ENCODE data around the gene MEIS2.
A peak's percentile ranks its signal among the peaks of the same experiment; 100 is the strongest.

Gene MEIS2

GRCh38 chr15:36978126-36978525 is 122.2 kb downstream of the MEIS2 start:
- H4K20me1 ChIP-seq (ENCODE audit: insufficient read depth, low read length): no peaks in the 10 kb centered on the region
- no peaks in the 10 kb centered on the region for H3K27me3 ChIP-seq (ENCODE audit: low read depth, low read length)
- H3K9ac ChIP-seq (ENCODE audit: low read length): no peak overlapping the region
- H3K27ac ChIP-seq (ENCODE audit: low read length): no peak overlapping the region
- no peaks in the 10 kb centered on the region for H3K79me2 ChIP-seq (ENCODE audit: low read length)
- peaks cover under 1% of the 10 kb centered on the region for H3K4me1 ChIP-seq (ENCODE audit: low read length)
- H2AFZ ChIP-seq (ENCODE audit: low read depth, low read length): no peak overlapping the region
- no peak overlapping the region for H3K4me2 ChIP-seq (ENCODE audit: low read length)
- TF ChIP-seq CTCF (IDR thresholded peaks at IDR 0.05; ENCODE audit: low read depth, low read length) (no peak), EZH2phosphoT487 (IDR thresholded peaks at IDR 0.05; ENCODE audit: low read depth) (no peak)
- H3K36me3 ChIP-seq (replicated peaks; ENCODE audit: low read depth, low read length): no peaks in the 10 kb centered on the region
- H3K4me3 ChIP-seq (ENCODE audit: low read length): no peak overlapping the region
- H3K9me3 ChIP-seq (ENCODE audit: insufficient read depth, low read length): no peaks in the 10 kb centered on the region

GRCh38 chr15:36977659-36978058 is 122.7 kb downstream of the MEIS2 start:
- Histone ChIP-seq H3K9me3 (ENCODE audit: insufficient read depth, low read length) (no peaks in the 10 kb centered on the region), H2AFZ (ENCODE audit: low read depth, low read length) (no peak overlapping the region), H3K36me3 (replicated peaks; ENCODE audit: low read depth, low read length) (no peaks in the 10 kb centered on the region), H4K20me1 (ENCODE audit: insufficient read depth, low read length) (no peaks in the 10 kb centered on the region), H3K27me3 (ENCODE audit: low read depth, low read length) (no peaks in the 10 kb centered on the region), H3K4me2 (ENCODE audit: low read length) (no peak overlapping the region), H3K27ac (ENCODE audit: low read length) (no peak overlapping the region), H3K4me1 (ENCODE audit: low read length) (peaks cover 5% of the 10 kb centered on the region), H3K79me2 (ENCODE audit: low read length) (no peaks in the 10 kb centered on the region), H3K9ac (ENCODE audit: low read length) (no peak overlapping the region), H3K4me3 (ENCODE audit: low read length) (no peak overlapping the region)
- TF ChIP-seq CTCF (IDR thresholded peaks at IDR 0.05; ENCODE audit: low read depth, low read length): no peak
- no peak for TF ChIP-seq EZH2phosphoT487 (IDR thresholded peaks at IDR 0.05; ENCODE audit: low read depth)

GRCh38 chr15:36972704-36973103 is 127.6 kb downstream of the MEIS2 start:
- Histone ChIP-seq H3K4me3 (ENCODE audit: low read length) (no peak overlapping the region), H4K20me1 (ENCODE audit: insufficient read depth, low read length) (no peaks in the 10 kb centered on the region), H3K4me1 (ENCODE audit: low read length) (peaks cover 13% of the 10 kb centered on the region), H3K36me3 (replicated peaks; ENCODE audit: low read depth, low read length) (no peaks in the 10 kb centered on the region), H3K27ac (ENCODE audit: low read length) (no peak overlapping the region), H3K27me3 (ENCODE audit: low read depth, low read length) (no peaks in the 10 kb centered on the region), H3K9me3 (ENCODE audit: insufficient read depth, low read length) (no peaks in the 10 kb centered on the region), H3K79me2 (ENCODE audit: low read length) (no peaks in the 10 kb centered on the region), H3K4me2 (ENCODE audit: low read length) (peak overlapping the region; percentile 44), H2AFZ (ENCODE audit: low read depth, low read length) (no peak overlapping the region), H3K9ac (ENCODE audit: low read length) (no peak overlapping the region)
- TF ChIP-seq CTCF (IDR thresholded peaks at IDR 0.05; ENCODE audit: low read depth, low read length): no peak
- TF ChIP-seq EZH2phosphoT487 (IDR thresholded peaks at IDR 0.05; ENCODE audit: low read depth): no peak

DNA sequence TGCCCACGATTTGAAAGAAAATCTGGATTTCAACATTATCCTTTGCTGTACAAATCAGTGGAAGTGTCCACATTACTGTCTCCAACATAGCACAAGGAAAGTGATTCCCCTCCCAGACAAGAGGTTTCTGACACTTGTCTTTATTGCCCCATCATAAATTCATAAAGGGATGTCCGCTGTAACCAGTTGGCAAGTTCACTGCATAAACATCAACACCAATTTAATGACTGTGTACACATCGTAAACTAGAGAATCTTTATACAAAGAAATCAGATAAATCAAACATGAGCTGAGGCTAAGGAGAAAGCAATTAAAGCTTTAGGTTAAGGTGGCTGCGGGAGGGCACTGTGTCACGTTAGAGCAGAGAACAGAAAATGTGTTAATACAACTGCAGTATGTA is 129.8 kb downstream of the MEIS2 start:
- H3K36me3 ChIP-seq (replicated peaks; ENCODE audit: low read depth, low read length): no peaks in the 10 kb centered on the region
- H3K79me2 ChIP-seq (ENCODE audit: low read length): no peaks in the 10 kb centered on the region
- H3K4me1 ChIP-seq (ENCODE audit: low read length): peaks cover 13% of the 10 kb centered on the region
- H3K4me3 ChIP-seq (ENCODE audit: low read length): no peak overlapping the region
- H4K20me1 ChIP-seq (ENCODE audit: insufficient read depth, low read length): no peaks in the 10 kb centered on the region
- H3K9ac ChIP-seq (ENCODE audit: low read length): no peak overlapping the region
- no peak overlapping the region for H3K27ac ChIP-seq (ENCODE audit: low read length)
- H3K9me3 ChIP-seq (ENCODE audit: insufficient read depth, low read length): no peaks in the 10 kb centered on the region
- H3K4me2 ChIP-seq (ENCODE audit: low read length): no peak overlapping the region
- no peak for TF ChIP-seq EZH2phosphoT487 (IDR thresholded peaks at IDR 0.05; ENCODE audit: low read depth)
- no peak for TF ChIP-seq CTCF (IDR thresholded peaks at IDR 0.05; ENCODE audit: low read depth, low read length)
- no peak overlapping the region for H2AFZ ChIP-seq (ENCODE audit: low read depth, low read length)
- no peaks in the 10 kb centered on the region for H3K27me3 ChIP-seq (ENCODE audit: low read depth, low read length)

Data from OCI-LY3 (cell line).